Superior temporal gyrus (tissue), 1 donor: ENCODE results near the gene IGSF23.
"Not testable (repeated sequence)": the region's sequence is repeated elsewhere in the genome, so short reads cannot be mapped to it uniquely, and the experiment has no call there.

ENCODE experiments used
- DNase-seq: peaks from one replicate; pipeline ENCODE4 v3.0.0-alpha.2; 2016; ENCODE audit errors: extremely low spot score

The IGSF23 gene

DNA sequence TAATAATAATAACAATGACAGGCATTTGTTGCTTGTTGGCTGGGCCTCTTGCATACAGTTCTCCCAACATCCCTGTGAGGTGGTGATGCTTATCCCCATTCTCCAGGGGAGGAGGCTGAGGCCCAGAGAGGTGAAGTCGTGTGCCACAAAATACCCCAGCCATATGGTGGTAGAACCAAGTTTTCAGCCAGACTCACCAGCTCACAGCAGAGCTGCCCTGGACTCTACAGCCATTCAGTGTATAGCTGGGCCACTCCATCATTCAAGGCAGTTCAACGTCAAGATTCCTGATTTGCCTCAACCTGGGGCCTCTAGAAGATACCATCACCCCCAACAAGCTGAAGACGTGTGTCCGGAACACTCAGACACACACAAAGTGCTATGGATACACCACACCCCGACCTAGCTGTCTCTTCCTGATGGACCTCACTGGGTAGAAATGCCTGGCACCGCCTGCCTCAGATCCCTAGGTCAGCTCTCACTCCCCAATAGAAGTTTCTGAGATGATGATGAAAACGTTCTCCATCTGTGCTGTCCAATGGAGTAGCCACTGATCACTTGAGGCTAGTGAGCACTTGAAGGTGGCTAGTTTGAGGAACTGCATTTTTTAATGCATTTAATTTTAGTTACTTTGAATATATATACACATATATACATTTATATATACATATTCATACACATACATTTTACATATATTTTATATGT is 53.6 kb downstream of the IGSF23 start:
- no peak for DNase-seq

GRCh38 chr19:44668985-44669764 is 55.8 kb downstream of the IGSF23 start:
- DNase-seq = no peak

- not testable (repeated sequence) for DNase-seq
These were observed 56.7 kb downstream of the IGSF23 start for GRCh38 chr19:44670027-44670426.

- no peak for DNase-seq
These were observed 58.0 kb downstream of the IGSF23 start, which contains the start of gene CEACAM19 for GRCh38 chr19:44671400-44671799. Gene CEACAM19 (plus strand): TSS chr19:44671482. CDS start chr19:44671932, 450 bp downstream.

- no peak for DNase-seq
These were observed 58.9 kb downstream of the IGSF23 start for GRCh38 chr19:44672226-44672625.

DNA sequence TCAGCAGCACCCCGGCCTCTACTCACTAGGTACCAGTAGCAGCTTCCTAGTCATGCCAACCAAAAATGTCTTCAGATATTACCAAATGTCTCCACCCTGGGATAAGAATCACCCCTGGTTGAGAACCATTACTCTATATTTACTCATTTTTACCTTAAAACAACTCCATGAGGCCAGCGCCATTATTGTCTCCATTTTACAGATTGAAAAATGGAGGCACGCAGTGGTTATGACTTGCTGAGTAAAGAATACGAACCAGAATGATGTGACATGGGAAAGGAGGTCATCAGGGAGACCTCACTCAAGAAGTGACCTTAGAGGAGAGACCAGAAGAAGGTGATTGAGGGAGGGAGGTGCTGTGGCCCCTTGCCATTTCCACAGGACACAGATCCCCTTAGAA is 60.1 kb downstream of the IGSF23 start:
- DNase-seq = no peak

- DNase-seq = no peak
These were observed 62.2 kb downstream of the IGSF23 start for GRCh38 chr19:44675521-44675920.

GRCh38 chr19:44677019-44677811 is 63.9 kb downstream of the IGSF23 start:
- no peak for DNase-seq

DNA sequence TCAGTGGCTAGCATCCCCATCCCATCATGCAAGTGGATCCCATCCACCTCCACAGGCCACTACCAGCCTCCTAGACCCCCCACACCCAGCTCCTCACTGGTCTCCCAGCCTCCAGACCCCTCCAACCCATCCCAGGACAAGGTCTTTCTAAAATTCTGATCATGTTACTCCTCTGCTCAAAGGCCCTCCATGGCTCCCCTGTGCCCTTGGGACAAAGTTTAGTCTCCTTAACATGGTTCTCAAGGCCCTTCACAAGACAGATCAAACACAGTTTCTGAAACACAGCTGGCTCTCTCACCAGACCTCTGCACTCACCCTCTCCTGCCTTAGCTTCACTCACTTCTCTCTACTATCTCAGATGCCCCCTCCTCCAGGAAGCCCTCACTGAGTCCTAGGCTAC is 67.2 kb downstream of the IGSF23 start:
- DNase-seq = no peak

DNA sequence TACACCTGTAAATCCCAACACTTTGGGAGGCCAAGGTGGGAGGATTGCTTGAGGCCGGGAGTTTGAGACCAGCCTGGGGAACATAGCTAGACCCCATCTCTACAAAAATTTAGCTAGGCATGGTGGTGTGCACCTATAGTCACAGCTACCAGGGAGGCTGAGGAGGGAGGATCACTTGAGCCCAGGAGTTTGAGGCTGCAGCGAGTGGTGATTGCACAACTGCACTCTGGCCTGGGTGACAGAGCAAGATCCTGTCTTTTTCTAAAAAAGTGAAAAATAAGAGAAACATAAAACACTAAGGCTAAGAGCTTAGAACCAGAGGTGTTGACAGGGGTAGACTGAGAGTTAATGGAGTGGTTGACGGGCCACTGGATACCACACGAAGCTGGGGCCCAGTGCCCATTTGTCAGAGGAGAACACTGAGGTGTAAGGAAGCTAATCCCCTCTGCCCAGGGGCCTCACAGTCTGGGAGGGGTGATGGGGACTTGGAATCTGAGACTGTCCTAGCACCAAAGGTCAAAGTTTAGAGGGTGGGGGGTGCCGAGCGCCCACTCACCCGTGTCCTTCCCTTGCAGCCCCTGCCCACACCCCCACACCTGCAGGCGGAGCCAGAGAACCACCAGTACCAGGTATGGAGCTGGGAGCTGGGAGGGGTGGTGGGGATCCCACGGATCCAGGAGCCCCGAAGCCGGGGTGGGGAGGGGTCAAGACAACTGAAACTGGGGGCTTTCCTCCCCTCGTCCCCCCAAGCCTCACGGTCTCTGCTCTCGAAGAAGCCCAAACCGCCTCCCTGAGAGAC is 68.8 kb downstream of the IGSF23 start:
- DNase-seq = no peak

GRCh38 chr19:44682807-44683206 is 69.4 kb downstream of the IGSF23 start:
- no peak for DNase-seq

DNA sequence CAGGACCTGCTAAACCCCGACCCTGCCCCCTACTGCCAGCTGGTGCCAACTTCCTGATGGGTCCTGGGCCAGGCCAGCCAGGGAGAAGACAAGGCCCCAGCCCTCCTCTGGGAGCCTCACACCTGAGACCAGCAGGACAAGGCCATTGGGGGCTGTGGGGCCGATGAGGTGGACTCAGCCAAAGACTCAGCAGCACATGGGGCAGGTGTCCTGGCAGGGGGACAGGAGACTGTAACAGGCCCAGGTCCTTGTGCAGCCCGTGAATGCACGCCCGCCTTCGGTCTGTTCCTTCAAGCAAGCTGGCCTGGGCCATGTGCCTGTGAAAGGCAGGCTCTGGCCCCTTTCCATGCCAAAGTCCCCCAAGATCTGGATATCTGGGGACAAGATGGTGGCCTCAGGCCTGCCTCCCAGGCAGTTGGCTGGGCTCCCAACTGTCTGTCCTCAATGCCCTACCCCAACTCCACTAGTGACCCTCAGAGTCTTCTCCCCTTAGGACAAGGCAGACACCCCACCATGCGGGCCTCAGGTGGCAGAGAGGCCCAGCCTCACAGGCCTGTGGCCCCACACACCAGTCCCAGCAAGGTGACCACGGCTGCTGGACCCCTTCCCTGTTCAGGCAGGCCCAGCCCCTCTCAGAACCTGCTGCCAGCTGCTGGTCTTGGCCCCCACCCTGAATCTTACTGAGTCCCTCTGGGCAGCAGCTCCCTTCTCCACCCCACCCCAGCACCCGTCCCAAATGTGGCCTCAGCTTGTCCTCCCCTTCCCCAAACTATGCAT is 70.3 kb downstream of the IGSF23 start:
- DNase-seq = no peak

GRCh38 chr19:44684396-44684795 is 71.0 kb downstream of the IGSF23 start:
- not testable (repeated sequence) for DNase-seq

- no peak for DNase-seq
These were observed 71.8 kb downstream of the IGSF23 start for GRCh38 chr19:44684892-44685863.

- DNase-seq = no peak
These were observed 72.5 kb downstream of the IGSF23 start for GRCh38 chr19:44685877-44686276.
